Measurements from ENCODE around the gene FUCA1.
"Not testable (repeated sequence)": the region's sequence is repeated elsewhere in the genome, so short reads cannot be mapped to it uniquely, and the experiment has no call there.

FUCA1 gene

DNA sequence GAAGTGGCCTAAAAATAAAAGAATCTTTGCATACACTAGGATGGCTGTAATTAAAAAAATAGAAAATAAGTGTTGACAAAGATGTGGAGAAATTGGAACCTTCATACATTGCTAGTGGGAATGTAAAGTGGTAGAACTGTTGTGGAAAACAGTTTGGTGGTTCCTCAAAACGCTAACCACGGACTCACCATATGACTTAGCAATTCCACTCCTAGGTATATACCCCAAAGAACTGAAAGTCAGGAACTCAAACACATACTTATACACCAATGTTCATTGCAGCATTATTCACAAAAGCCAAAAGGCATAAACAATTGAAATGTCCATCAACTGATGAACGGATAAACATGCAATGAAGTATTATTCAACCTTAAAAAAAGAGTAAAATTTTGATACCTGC, 32.1 kb downstream of the FUCA1 start:
- no peak for DNase-seq

DNA sequence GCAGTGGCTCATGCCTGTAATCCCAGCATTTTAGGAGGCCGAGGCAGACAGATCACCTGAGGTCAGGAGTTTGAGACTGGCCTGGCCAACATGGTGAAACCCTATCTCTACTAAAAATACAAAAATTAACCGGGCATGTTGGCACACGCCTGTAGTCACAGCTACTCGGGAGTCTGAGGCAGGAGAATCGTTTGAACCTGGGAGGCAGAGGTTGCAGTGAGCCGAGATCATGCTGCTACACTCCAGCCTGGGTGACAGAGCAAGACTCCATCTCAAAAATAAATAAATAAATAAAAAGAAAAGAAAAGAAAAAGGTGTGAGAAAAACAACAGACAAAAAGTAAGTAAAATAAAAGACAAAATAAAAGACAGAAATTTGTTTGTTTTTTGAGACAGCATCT, 33.9 kb downstream of the FUCA1 start:
- DNase-seq = not testable (repeated sequence)

DNA sequence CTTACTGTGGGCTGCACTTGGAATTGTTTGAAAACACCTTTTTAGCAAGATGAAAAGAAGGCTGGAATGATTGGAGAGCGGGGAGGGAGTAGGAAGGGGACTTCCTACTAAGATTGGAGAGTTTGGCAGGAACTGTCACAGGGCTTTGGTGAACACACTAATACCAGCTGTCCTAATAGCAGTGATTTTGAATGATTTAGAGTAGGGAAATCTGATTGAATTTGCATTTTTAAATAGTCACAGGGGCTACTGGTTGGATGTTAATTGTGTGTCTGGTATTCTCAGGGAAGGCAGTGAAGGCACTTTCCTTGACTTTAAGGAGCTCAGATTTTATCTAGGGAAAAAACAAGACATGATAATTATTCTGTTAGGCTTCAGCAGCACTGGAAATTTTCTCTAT, 40.4 kb downstream of the FUCA1 start:
- no peak for DNase-seq

DNA sequence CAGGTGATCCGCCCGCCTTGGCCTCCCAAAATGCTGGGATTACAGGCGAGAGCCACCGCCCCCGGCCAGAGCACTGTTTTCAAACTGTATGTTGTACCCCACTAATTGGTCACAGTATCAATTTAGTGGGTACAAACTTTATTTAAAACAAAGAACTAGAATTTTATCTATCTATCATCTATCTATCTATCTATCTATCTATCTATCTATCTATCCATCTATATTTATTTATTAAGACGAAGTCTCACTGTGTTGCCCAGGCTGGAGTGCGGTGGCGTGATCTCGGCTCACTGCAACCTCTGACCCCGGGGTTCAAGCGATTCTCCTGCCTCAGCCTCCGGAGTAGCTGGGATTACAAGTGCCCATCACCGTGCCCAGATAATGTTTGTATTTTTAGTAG, 41.5 kb downstream of the FUCA1 start:
- DNase-seq = not testable (repeated sequence)

DNA sequence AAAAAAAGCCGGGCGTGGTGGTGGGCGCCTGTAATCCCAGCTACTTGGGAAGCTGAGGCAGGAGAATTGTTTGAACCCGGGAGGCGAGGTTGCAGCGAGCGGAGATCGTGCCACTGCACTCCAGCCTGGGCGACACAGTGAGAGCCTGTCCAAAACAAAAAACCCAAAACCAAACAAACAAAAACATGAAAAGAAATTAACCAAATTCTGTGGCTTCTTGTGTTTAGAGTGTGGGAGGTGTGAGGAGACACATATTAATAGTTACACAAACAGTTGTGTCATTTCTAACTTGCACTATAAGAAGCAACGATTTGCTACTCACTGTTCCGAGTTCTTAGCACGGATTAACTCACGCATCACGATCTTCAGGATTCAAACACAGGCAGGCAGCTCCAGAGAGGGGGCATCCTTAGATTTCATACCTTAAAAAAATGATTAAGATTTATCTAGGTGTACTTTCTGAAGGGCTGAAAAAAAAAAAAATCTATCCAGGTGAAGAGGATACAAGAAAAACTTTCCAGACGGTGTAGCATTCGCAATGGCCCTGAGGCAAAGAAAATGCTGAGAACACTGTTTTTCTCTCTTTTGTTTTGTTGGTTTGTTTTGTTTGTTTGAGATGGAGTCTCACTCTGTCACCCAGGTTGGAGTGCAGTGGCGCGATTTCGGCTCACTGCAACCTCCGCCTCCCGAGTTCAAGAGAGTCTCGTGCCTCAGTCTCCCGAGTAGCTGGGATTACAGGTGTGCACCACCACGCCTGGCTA, 42.1 kb downstream of the FUCA1 start:
- DNase-seq = no peak

DNA sequence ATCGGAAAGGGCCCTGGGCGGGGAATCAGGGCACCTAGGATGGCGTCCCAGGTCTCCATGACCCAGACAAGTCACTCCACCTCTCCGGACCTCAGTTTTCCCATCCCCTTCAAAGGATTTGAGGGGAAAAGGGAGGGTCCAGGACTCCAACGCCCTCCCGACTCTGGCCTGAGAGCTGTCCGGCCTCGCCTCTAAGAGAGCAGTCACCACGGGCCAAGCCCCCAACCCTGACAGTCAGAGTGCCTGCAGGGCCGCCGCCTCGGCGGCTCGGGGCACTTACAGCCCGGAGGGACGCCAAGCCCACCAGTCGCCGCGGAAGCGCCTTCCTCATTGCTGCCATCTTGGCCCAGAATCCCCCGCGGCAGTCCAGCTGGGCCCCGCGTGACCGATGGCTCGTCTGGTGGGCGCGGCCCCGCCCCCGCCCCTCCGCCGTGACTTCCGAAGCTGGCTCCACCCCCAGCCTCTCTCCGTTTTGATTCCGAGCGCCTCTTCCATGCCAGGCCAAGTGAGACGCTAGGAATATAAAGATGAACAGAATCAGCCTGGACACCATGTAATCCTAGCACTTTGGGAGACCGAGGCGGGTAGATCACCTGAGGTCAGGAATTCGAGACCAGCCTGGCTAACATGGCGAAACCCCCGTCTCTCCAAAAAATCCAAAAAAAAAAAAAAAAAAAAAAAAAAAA, 42.9 kb downstream of the FUCA1 start, which contains the start of gene HMGCL:
HMGCL (minus strand) TSS at position 354 of the 686 bp plus-strand sequence; CDS start at position 340, 14 bp downstream.
- DNase-seq = peak; percentile 49

DNA sequence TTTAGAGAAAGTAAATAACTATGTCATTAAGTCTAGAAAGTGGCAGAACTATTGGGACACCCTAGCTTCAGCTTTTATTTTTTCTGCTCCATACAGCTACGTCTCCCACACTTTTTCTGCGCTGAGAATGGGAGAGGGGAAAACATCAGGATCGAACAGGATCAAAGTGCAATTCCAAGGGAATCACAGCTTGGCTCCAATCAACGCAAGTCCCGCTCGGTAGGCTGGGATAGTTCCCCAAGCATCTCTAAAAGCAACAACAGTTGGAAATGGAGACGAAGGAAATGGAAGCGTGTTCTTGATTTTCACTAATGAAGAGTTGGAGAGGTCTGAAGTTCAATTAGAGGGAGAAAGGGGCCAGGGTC, 43.4 kb downstream of the FUCA1 start:
- no peak for DNase-seq

DNA sequence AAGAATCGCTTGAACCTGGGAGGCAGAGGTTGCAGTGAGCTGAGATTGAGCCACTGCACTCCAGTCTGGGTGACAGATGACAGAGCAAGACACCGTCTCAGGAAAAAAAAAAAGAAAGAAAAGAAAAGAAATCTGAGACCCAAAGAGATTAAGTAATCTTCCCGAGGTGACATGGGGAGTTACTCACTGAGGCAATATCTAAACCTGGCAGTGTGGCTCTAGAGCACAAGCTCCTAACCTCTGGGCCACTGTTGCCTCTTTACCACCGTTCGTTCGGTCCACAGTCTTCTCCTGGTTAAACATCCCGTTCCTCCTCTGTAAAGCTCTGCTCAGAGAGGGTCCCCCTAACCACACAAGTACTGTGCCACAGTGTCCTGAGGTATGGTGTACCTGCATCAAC, 44.3 kb downstream of the FUCA1 start:
- no peak for DNase-seq

DNA sequence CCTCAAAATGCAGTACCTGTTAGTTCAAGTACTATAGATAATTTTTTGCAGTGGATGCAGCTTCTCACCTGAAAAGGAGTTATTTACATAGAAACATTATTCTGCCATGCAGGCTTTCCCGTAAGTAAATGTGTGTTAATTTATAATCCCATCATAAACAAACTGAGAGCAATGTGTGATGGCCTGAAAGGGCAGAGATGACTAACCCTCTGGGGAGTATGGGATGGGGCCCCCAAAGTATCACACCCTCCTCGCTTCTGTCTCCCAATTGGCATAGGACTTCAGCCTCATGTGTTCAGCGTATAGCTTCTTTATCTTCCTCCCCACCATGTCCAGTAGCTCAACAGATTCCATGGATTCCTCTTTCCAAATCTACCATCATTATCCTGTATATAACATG, 50.5 kb downstream of the FUCA1 start:
- DNase-seq = no peak

DNA sequence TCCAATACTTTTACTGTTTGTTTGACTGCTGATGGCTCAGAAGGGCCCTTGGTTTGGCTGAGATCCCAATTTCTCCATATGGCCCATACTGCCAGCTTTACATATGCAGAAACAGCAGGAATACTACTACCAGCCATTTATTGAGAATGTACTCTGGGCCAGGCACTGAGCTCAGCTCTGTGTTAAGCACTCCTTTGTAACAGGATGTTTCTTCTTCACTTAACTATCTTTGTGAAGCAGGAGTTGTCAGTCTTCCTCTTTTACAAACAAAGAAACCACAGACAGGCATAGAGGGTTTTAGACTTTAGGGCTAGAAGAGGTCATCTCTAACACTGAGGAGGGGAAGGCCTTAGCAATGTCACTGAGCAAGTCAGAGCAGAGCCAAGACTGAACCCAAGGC, 51.2 kb downstream of the FUCA1 start:
- DNase-seq = no peak

DNA sequence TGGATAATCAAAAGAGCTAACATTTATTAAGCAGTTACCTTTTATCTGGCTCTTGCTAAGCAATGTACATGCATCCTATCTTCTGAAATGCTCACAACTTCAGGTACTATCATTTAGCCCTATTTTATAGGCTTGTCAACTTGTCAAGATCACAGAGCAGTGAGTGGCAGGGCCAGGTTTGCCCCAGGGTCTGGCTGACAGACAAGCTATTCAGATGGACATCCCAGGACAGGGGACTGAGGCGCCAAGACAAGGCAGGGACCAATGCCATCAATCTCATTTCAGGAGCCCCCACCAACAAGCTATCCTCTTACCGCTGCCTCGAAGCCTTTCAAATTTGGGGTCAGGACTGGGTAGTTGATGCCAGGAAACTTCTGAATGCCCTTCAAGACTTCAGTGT, 51.7 kb downstream of the FUCA1 start:
- no peak for DNase-seq

DNA sequence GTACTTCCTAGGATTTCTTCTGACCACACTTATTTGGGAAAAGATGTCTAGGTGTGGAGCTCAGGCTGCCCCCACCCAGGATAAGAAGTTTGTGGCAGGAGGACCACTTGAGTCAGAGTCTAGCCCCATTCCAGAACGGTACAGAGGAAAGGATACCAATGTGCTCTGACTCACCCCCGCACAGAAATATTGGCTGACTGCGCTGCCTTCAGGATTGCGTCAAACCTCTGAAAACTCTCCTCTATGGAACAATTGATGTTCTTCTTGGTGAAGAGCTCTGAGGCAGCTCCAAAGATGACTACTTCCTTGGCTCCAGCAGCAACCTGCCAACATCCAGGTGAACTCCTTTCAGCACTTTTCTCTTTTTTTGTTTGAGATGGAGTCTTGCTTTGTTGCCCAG, 54.1 kb downstream of the FUCA1 start:
- no peak for DNase-seq

DNA sequence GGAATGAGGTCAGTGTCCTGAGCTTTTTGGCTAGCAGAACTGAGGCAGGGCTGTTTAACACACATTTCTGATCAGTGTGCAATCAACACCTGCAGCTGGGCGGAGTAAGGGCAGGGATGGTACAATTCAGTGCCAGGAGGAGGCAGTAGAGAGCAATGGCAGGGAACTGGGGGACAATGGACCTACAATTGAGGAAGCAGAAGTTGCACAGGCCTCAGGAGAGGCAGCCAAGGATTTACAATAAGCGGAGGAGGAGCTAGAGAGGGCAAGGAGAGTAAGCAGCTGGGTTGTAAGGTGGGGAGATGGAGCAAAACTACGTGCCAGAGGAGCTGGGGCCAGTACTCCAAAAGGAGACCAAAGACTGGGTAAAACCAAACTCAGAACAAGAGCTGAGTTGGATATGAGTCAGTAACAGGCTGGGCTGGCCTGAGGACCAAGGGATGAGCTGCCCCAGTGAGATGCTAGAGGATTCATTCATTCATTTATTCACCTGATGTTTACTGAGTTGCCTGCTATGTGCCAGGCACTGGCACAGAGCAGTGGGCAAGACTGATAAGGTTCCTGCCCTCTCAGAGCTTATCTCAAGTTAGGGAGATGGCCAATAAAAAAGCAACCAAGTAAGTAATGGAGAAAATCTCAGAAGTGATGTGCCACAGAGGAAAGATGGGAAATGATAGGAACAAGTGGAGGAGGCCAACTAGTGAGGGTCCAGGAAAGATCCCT, 57.1 kb downstream of the FUCA1 start:
- DNase-seq = no peak

DNA sequence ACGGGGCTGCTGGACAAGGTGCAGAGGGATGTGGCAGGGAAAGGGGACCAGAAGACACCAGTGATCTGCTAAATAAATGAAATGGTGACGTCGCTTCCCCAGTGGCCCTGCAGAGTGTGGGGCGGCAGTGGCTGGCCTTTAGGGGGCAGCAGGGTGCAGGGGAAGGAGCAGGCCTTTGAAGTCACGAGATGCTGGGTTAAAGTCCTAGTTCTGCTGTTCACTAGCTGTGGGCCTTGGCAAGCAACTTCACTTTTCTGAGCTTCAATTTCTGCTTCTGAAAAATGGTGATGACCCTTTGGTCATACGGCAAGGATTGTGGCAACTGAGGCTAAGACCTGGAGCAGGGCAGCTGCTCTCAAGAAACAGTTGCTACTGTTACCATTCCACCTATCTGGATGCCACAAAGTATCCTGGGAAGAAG, 58.3 kb downstream of the FUCA1 start:
- DNase-seq = peak; percentile 72

DNA sequence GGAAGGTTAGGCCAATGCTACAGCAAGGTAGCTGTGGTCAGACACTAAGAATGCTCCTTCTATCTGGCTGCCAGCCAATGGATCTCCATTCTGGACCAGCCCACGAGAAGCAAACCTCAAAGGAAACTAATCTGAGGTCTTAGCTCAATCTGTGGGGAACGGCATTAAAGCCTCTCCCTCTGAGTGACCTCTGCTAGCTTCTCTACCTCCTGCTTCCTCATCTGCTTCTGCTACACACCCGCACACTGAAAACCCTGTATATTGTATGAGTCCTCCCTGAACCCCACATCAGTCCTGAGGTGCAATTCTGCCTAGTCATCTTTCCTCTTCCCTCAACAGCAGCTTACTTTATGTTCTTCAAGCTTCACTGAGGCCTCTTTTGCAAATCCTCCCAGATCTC, 60.6 kb downstream of the FUCA1 start:
- DNase-seq = no peak

DNA sequence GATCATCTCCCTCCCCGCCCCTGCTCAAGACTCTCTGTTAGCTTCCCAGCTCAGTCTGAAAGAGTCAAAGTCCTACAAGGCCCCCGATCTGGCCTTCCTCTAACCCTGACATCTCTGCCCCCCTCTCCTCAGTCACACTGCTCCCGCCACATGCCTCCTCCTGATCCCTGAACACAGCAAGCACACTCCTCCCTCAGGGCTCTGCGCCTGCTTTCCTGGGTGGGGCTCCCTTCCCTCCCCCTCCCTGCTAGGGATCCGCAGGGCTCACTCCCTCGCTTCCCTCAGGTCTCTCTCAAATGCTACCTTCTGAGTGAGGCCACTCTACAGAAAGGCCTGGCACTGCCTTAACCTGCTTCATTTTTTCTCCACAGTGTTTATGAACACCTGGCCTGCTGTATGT, 61.8 kb downstream of the FUCA1 start:
- no peak for DNase-seq

DNA sequence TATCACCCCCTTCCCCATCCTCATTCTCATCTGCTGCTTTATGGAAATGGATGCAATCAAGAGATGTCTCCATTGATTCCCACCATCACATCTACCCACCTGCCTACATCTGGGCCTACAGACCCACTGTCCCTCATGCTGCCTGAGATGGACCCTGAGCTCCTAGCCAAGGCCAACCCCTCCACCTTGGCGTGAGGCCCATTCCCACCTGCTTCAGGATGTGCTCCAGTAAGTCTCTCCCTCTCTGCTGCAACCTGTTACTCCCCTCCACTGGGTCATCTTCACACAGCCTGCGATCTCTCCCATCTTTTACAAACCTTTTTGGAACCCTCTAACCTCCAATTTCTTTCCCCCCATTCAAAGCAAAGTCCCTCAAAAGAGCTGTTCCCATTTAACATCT, 63.1 kb downstream of the FUCA1 start:
- no peak for DNase-seq

DNA sequence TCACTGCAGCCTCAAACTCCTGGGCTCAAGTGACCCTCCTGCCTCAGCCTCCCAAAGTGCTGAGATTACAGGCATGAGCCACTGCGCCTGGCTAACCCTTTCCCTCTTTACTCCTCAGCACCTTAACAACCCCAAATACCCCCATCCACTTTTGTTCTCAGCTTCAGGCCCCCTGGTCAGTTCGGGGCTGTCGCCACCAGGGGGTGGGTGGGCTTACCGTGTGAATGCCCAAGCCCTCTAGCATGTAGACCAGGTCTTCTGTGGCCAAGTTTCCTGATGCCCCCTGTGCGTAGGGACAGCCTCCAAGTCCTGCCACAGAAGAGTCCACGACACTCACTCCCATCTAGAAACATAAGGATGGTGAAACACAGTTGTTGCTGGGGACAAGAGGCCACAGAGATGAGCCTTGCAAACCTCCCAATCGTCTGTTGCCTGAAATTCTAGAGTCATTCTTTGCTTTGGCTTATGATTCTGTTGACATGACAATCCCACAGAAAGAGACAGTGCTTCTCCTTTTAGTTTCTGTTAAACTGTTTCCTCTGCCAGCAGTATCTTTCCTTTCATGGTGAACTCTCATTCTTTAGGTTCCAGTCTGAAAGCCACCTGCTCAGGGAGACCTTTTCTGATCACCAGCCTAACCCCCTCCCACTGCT, 63.8 kb downstream of the FUCA1 start:
- no peak for DNase-seq

DNA sequence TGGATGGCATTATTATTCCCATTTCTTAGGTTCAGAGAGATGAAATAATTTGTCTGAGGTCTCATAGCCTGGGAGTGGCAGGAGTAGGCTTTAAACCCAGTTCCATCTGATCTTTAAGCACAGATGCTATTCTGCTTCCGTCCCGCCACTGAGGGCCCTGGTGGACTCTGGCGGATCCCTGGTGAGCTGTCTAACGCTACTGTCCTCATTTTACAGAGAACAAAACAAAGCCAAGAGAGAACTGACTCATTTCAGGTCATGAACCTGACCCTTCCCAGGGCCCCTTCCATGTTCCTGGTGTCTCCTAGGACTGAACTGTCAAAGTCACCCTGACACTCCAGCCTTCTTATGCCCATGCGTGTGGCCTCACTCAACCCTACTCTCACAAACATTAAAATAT, 64.4 kb downstream of the FUCA1 start:
- DNase-seq = no peak

DNA sequence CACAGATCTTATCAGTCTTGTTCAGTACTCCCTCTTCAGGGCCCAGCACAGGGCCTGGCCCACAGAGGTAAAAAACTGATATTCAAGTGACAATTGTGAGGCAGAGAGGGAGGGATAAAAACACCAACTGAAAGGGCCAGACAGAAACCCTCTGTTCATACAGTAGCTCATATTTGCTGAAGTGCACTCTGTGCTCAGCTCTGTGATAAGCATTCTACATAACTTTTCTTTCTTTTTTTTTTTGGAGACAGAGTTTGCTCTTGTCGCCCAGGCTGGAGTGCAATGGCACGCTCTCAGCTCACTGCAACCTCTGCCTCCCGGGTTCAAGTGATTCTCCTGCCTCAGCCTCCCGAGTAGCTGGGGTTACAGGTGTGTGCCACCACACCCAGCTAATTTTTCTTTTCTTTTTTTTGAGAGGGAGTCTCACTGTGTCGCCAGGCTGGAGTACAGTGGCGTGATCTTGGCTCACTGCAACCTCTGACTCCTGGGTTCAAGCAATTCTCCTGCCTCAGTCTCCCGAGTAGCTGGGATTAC, 65.2 kb downstream of the FUCA1 start:
- DNase-seq = not testable (repeated sequence)

DNA sequence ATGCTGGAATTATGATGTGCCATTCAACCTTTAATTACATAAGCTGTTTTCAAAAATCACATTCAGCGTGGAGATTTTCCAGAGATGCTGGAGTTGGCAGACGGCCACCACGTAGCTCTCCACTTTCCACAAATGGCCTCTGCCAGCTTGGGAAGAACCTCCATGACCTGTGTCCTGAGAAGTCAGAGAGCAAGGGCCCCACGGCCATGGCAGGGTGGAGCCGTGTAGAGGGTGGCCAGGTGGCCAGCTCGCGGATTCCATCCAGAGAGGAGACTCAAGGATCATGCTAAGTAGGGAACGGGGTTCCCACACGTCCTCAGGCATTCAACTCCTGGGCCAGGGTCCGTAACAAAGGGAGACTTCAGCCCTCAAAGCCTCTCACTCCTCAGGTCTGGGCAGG, 66.2 kb downstream of the FUCA1 start:
- no peak for DNase-seq

DNA sequence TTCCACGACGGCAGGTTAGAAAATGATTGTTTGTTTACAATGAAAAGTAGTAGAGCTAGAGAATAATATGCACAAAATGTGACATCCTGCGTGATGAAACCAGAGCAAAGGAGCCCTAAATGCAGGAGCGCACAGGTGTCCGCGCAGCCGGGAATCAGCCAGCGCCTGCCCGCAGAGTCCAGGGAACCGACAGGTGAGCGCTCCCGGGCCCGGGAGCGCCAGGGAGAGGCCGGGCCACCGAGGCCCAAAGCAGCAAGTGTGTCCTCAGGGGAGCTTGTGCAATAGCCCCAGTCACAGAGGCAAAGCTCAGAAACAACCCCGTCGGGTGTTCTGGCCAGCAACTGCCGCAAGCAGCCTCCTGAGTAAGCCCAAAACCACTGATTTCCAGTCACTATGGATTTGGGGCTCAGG, 66.7 kb downstream of the FUCA1 start:
- DNase-seq = no peak

All from SHP77 treated with DMSO at 0.1 percent for 48 hours (cell line).